GM19043 (cell line): Measurements from ENCODE around the gene CCDC92.

Source experiments
- ATAC-seq: cut with Tn5 transposase; IDR thresholded peaks from one replicate; pipeline ENCODE4 v1.9.1; 2021; ENCODE audit warnings: low read depth; ENCODE audit not compliant: unreplicated experiment

CCDC92 gene

GRCh38 chr12:124002654-124003053 is 30.0 kb upstream of the CCDC92 start:
- no peak for ATAC-seq

GRCh38 chr12:124002021-124002644 is 29.5 kb upstream of the CCDC92 start:
- no peak for ATAC-seq

GRCh38 chr12:124001343-124001742 is 28.7 kb upstream of the CCDC92 start:
- ATAC-seq = no peak

GRCh38 chr12:124000111-124000510 is 27.5 kb upstream of the CCDC92 start:
- ATAC-seq = no peak

GRCh38 chr12:123998991-123999359 is 26.3 kb upstream of the CCDC92 start:
- ATAC-seq = no peak

- ATAC-seq = no peak
These were observed 25.8 kb upstream of the CCDC92 start for GRCh38 chr12:123998344-123998990.

- ATAC-seq = no peak
These were observed 25.3 kb upstream of the CCDC92 start for GRCh38 chr12:123997908-123998307.

- ATAC-seq = no peak
These were observed 24.6 kb upstream of the CCDC92 start for GRCh38 chr12:123997033-123997822.

GRCh38 chr12:123996581-123996980 is 23.9 kb upstream of the CCDC92 start:
- ATAC-seq = no peak

GRCh38 chr12:123995023-123995748 is 22.6 kb upstream of the CCDC92 start:
- ATAC-seq = no peak

GRCh38 chr12:123992118-123992825 is 19.6 kb upstream of the CCDC92 start:
- no peak for ATAC-seq

- ATAC-seq = no peak
These were observed 18.8 kb upstream of the CCDC92 start for GRCh38 chr12:123991372-123991951.

- no peak for ATAC-seq
These were observed 17.9 kb upstream of the CCDC92 start for GRCh38 chr12:123990511-123990910.

GRCh38 chr12:123989753-123990152 is 17.1 kb upstream of the CCDC92 start:
- ATAC-seq = no peak

GRCh38 chr12:123989168-123989567 is 16.5 kb upstream of the CCDC92 start:
- no peak for ATAC-seq

- ATAC-seq = no peak
These were observed 14.4 kb upstream of the CCDC92 start for GRCh38 chr12:123987022-123987421.

GRCh38 chr12:123986374-123986965 is 13.8 kb upstream of the CCDC92 start:
- ATAC-seq = no peak

GRCh38 chr12:123984903-123985302 is 12.3 kb upstream of the CCDC92 start:
- no peak for ATAC-seq

- ATAC-seq = no peak
These were observed 11.3 kb upstream of the CCDC92 start for GRCh38 chr12:123983822-123984485.
